Measurements from ENCODE around the gene TBX4.

Gene TBX4

DNA sequence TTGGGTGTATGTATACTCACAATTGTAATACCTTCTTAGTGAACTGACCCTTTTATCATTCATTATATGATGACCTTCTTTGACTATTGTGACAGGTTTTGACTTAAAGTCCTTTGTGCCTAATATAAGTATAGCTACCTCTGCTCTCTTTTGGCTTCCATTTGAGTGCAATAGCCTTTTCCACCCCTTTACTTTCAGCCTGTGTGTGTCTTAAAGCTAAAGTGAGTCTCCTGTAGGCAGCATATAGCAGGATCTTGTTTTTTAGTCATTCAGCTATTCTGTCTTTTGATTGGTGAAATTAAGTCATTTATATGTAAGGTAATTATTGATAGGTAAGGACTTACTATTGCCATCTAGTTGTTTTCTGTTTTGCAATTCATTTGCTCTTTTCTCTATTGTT, 15.9 kb upstream of the TBX4 start:
- TF ChIP-seq EGR1 (IDR thresholded peaks at IDR 0.05) (no peak), TAF1 (IDR thresholded peaks at IDR 0.05; ENCODE audit: low read depth) (no peak)

DNA sequence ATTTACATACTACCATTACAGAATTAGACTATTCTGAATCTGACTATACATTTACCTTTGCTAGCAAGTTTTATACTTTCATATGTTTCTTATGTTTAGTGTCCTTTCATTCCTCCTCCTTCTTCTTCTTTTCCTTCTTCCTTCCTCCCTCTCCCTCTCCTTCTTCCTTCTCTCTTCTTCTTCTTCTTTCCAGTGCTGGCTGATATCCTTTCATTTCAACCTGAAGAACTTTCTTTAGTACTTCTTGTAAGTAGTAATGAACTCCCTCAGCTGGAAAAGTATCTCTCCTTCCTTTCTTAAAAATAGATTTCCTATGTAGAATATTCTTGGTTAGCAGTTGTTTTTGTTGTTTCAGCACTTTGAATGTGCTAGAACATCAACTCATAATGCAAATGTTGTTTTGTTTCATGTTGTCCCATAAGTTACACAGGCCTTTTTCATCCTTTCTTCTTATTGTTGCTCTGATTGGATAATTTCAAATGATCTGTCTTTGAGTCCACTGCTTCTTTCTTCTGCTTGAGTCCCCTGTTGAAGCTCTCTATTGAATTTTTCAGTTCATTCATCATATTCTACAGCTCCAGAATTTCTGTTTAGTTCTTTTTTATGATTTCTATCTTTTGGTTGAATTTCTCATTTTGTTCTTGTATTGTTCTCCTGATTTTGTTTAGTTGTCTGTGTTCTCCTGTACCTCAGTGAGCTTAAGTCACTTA, 15.1 kb upstream of the TBX4 start:
- TF ChIP-seq, protein P1, sequence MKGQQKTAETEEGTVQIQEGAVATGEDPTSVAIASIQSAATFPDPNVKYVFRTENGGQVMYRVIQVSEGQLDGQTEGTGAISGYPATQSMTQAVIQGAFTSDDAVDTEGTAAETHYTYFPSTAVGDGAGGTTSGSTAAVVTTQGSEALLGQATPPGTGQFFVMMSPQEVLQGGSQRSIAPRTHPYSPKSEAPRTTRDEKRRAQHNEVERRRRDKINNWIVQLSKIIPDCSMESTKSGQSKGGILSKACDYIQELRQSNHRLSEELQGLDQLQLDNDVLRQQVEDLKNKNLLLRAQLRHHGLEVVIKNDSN (IDR thresholded peaks at IDR 0.05), result no peak
- TF ChIP-seq EP300 (IDR thresholded peaks at IDR 0.05; ENCODE audit: borderline replicate concordance) (no peak), CREB1 (IDR thresholded peaks at IDR 0.05; ENCODE audit: low read depth) (no peak), ZBTB7A (IDR thresholded peaks at IDR 0.05; ENCODE audit: low read depth) (no peak), EGR1 (IDR thresholded peaks at IDR 0.05) (no peak), CEBPB (IDR thresholded peaks at IDR 0.05) (no peak), FOXM1 (IDR thresholded peaks at IDR 0.05; ENCODE audit: borderline replicate concordance, low read depth) (no peak), RAD21 (IDR thresholded peaks at IDR 0.05; ENCODE audit: low read depth) (no peak), YY1 (IDR thresholded peaks at IDR 0.05; ENCODE audit: low read depth) (no peak), TEAD4 (IDR thresholded peaks at IDR 0.05) (no peak), TCF12 (IDR thresholded peaks at IDR 0.05; ENCODE audit: low read depth) (no peak), NFIC (IDR thresholded peaks at IDR 0.05) (no peak), TAF1 (IDR thresholded peaks at IDR 0.05; ENCODE audit: low read depth) (no peak)
- TF ChIP-seq, protein P2, sequence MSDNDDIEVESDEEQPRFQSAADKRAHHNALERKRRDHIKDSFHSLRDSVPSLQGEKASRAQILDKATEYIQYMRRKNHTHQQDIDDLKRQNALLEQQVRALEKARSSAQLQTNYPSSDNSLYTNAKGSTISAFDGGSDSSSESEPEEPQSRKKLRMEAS (IDR thresholded peaks at IDR 0.05), result no peak
- TF ChIP-seq, protein P3, sequence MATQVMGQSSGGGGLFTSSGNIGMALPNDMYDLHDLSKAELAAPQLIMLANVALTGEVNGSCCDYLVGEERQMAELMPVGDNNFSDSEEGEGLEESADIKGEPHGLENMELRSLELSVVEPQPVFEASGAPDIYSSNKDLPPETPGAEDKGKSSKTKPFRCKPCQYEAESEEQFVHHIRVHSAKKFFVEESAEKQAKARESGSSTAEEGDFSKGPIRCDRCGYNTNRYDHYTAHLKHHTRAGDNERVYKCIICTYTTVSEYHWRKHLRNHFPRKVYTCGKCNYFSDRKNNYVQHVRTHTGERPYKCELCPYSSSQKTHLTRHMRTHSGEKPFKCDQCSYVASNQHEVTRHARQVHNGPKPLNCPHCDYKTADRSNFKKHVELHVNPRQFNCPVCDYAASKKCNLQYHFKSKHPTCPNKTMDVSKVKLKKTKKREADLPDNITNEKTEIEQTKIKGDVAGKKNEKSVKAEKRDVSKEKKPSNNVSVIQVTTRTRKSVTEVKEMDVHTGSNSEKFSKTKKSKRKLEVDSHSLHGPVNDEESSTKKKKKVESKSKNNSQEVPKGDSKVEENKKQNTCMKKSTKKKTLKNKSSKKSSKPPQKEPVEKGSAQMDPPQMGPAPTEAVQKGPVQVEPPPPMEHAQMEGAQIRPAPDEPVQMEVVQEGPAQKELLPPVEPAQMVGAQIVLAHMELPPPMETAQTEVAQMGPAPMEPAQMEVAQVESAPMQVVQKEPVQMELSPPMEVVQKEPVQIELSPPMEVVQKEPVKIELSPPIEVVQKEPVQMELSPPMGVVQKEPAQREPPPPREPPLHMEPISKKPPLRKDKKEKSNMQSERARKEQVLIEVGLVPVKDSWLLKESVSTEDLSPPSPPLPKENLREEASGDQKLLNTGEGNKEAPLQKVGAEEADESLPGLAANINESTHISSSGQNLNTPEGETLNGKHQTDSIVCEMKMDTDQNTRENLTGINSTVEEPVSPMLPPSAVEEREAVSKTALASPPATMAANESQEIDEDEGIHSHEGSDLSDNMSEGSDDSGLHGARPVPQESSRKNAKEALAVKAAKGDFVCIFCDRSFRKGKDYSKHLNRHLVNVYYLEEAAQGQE (IDR thresholded peaks at IDR 0.05; ENCODE audit: low read depth), result no peak

DNA sequence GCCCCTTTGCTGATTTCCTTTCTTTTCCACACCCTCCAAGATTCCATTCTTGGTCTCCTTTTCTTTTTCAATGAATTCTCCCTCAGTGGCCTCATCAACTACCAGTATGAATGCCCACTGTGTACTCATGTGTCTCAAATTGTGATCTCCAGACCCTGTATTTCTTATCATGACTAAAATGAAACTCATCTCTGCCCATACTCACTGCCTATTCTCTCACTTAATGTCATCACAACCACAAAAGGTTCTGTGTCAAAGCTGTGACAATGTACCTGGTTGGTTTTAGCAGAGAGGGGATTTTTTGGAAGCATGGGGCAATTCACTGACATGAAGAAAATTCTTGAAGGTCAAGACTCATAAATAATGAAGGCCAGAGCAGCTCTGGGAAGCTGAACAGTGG, 11.5 kb upstream of the TBX4 start:
- TF ChIP-seq RAD21 (IDR thresholded peaks at IDR 0.05; ENCODE audit: low read depth) (no peak), YY1 (IDR thresholded peaks at IDR 0.05; ENCODE audit: low read depth) (no peak), CREB1 (IDR thresholded peaks at IDR 0.05; ENCODE audit: low read depth) (no peak), FOXM1 (IDR thresholded peaks at IDR 0.05; ENCODE audit: borderline replicate concordance, low read depth) (no peak), EGR1 (IDR thresholded peaks at IDR 0.05) (no peak), EP300 (IDR thresholded peaks at IDR 0.05; ENCODE audit: borderline replicate concordance) (no peak), TAF1 (IDR thresholded peaks at IDR 0.05; ENCODE audit: low read depth) (no peak), NFIC (IDR thresholded peaks at IDR 0.05) (no peak), TCF12 (IDR thresholded peaks at IDR 0.05; ENCODE audit: low read depth) (no peak), CEBPB (IDR thresholded peaks at IDR 0.05) (no peak), ZBTB7A (IDR thresholded peaks at IDR 0.05; ENCODE audit: low read depth) (no peak), TEAD4 (IDR thresholded peaks at IDR 0.05) (no peak)
- TF ChIP-seq, protein P1 (IDR thresholded peaks at IDR 0.05), result no peak
- TF ChIP-seq, protein P3 (IDR thresholded peaks at IDR 0.05; ENCODE audit: low read depth), result no peak
- TF ChIP-seq, protein P2 (IDR thresholded peaks at IDR 0.05), result no peak

DNA sequence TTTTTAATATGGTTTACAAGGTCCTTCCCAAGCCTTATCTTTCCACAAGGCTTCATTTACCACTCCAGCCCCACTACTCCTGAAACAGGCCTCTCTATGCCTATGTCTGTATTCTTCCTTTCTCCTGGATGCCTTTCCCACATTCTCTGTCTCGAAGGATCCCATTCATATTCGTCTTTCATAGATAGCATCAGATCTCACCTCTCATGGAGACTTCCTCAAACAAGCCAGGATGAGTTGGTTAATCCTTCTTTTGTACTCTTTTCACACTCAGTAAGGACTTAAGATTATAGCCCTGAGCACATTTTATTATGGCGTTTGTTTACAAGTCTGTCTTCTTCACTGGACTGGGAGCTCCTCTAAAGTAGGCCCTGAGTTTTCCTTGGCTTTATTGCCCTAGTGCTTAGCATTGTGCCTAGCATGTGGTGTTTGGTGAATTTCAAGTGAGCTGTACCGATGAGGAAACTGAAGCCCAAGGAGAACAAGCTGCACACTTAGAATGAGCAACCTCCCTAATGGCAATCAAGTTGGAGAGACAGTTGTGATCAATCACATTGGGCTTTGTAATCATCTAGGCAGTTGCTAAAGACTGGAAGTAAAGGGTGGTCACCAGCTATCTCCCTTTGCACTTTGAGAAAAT, 10.0 kb upstream of the TBX4 start:
- TF ChIP-seq YY1 (IDR thresholded peaks at IDR 0.05; ENCODE audit: low read depth) (no peak), NFIC (IDR thresholded peaks at IDR 0.05) (no peak)
- TF ChIP-seq, protein P3 (IDR thresholded peaks at IDR 0.05; ENCODE audit: low read depth), result no peak

All from Ishikawa (cell line).